NCI-H524 (cell line): ENCODE measurements around the gene ULK3.

Source experiments
- DNase-seq, 2 experiments: peaks; one replicate each; lab custom pipeline; 2025; lab: John Stamatoyannopoulos, UW

ULK3 gene

DNA sequence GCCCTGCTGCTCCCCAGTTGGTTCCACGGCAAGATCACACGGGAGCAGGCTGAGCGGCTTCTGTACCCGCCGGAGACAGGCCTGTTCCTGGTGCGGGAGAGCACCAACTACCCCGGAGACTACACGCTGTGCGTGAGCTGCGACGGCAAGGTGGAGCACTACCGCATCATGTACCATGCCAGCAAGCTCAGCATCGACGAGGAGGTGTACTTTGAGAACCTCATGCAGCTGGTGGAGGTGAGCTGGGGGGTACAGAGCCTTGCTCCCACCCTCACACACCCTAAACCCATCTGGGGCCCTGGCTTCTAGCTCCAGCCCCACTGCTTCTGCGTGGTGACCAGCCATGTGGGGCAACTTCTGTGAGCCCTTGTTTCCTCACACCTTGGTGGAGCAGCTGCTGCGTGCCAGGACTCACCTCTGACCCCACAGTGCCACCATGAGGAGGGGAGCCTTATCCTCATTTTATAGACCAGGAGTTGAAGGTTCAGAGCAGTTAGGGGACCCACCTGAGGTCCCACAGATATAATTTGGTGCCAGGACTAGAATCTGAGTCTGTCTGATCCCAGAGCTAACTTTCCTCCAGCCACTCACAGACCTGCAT is 43.6 kb downstream of the ULK3 start:
- DNase-seq = no peak

- DNase-seq = no peak
These were observed 44.3 kb downstream of the ULK3 start for GRCh38 chr15:74798388-74799254.

DNA sequence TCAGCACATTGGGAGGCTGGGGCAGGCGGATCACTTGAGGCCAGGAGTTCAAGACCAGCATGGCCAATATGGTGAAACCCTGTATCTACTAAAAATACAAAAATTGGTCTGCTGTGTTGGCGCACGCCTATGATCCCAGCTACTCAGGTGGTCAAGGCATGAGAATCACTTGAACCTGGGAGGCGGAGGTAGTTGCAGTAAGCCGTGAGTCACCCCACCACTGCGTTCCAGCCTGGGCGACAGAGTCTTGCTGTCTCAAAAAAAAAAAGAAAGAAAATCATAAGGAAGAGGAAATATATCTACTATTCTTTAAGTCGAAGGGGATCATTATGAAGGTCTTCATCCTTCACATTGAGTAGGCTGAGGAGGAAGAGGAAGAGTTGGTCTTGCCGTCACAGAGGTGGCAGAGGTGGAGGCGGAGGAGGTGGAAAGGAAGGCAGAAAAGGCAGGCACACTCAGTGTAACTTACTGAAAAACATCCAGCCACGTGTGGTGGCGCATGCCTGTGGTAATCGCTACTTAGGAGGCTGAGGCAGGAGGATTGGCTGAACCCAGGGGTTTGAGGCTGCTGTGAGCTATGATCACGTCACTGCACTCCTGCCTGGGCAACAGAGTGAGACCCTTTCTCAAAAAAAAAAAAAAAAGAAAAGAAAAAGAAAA is 46.9 kb downstream of the ULK3 start:
- DNase-seq = no peak

GRCh38 chr15:74794970-74795349 is 48.0 kb downstream of the ULK3 start:
- DNase-seq = no peak

DNA sequence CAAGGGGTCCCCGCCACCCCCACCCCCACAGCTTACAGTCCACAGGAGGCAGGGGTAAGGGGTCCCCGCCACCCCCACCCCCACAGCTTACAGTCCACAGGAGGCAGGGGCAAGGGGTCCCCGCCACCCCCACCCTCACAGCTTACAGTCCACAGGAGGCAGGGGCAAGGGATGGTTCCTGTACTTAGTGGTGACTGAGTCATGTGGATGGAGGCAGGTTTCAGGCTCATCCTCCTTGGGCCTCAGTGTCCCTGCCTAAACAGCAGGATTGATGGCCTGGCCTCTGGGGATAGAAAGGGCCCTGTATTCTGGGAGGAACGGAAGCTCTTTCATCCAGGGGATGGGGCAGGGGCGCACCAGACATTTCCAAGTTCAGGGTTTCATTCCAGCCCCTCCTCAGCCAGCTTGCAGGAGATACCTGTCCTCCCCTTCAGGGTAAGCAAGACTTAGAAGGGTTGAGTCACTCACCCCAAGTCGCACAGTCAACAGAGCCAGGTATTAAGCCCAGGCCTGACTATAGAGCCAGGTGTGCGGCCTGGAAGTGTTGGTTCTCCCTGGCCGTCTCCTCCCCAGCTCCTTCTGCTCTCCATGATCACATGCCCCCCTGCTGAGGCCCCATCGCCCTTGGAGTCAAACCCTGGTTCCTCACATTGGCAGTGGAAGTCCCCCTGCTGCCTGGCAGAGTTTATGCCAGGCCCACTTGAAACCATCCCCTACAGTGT is 48.5 kb downstream of the ULK3 start:
- no peak for DNase-seq

- no peak for DNase-seq
These were observed 49.6 kb downstream of the ULK3 start for GRCh38 chr15:74793135-74794028.

GRCh38 chr15:74792227-74793016 is 50.5 kb downstream of the ULK3 start:
- DNase-seq = no peak

DNA sequence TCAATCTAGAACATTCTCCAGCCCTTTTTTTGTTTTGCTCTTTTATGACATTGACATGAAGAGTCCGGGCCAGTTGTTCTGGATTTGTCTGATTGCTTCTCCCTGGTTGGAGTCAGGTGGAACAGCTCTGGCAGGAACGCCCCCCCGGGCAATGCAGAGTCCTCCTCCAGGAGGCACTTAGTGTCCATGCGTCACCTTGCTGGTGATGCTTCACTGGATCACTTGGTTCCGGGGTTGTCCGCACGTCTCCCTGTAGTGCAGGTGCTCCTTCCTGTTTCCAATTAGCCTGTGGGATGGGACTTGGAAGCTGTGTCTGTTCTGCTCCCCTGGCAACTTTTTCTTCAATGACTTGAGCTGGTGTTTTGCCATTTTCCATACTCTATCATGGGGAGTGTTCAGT is 51.3 kb downstream of the ULK3 start:
- no peak for DNase-seq

GRCh38 chr15:74791007-74791406 is 51.9 kb downstream of the ULK3 start:
- no peak for DNase-seq

- no peak for DNase-seq
These were observed 52.7 kb downstream of the ULK3 start for GRCh38 chr15:74790080-74790916.

GRCh38 chr15:74789741-74790079 is 53.2 kb downstream of the ULK3 start:
- DNase-seq = no peak

GRCh38 chr15:74789171-74789631 is 53.8 kb downstream of the ULK3 start:
- DNase-seq = no peak

- no peak for DNase-seq
These were observed 54.2 kb downstream of the ULK3 start for GRCh38 chr15:74788683-74789151.

GRCh38 chr15:74788042-74788682 is 54.8 kb downstream of the ULK3 start:
- no peak for DNase-seq

DNA sequence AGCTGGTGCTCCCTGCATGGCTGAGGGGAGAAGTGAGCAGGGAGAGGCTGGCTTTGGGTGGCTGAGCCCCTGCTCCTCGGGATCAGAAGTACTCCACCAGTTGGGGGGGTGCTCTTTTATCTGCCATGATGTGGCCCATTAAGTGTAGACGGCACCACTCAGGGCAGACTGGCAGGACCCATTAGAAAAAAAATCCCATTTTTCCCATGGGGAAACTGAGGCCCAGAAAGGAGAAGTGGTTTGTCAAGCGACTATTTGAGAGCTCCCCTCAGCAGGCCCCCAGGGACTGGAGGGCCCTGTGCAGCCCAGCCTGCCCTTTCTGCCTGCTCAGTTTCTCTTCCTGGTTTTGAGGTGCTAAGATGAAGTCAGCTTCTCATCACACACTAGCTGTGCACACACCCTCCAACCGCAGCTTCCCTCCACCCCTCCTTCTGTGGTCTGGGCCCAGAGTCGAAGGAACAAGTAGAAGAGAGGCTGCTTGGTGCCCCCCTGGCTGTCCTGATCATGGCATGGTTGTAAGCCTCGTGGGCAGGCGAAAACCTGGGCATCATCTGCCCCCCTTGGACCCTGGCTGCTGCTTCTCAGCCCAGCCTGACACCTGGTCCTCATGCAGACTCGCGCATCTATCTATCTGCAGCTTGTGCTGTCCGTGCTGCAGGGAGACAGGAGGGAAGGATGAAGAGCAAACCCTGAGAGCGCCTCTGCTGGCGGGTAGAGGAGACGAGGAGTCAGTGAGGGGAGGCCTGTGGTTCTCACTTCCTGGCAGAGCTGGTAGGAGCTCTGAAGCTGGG is 55.5 kb downstream of the ULK3 start:
- DNase-seq = peak in 1 of 2 experiments; percentile 46

DNA sequence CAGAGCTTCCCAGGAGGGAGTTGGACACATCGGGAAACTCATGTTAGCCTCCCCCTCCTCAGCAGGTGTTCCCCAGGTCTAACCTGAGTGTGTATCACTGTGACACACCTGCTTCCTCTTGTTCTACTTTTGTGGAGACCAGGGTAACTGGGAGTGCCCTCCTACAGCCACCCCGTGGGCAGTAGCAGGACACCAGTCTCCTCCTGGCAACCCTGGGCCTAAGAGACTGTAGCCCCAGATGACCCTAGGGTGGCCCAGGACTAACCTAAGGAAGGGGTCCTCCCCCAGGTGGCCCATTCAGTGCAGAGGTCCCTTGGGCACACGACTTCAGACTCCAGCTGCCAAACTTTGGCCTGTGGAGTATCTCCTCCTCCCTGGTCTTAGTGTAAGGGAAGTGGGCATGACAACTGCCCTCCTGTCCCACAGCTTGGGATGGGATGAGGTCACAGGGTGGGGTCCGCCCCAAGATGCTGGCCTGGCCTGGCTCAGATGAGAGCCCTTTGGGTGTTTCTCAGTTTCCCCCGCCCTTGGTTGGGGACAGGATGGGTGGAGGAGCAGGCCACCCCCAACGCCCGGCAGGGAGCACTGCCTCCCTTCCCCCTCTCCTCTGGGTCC is 56.3 kb downstream of the ULK3 start:
- no peak for DNase-seq
